IPS-NIHi7 (cell line): ENCODE measurements around the gene SESTD1.
"Not testable (repeated sequence)": the region's sequence is repeated elsewhere in the genome, so short reads cannot be mapped to it uniquely, and the experiment has no call there.

Experiments used
- DNase-seq: peaks from one replicate; pipeline ENCODE4 v3.0.0; 2012; ENCODE audit warnings: mixed read lengths; ENCODE audit errors: extremely low spot score

SESTD1 gene

GRCh38 chr2:179237209-179237946 is 27.3 kb downstream of the SESTD1 start:
- DNase-seq = no peak

- no peak for DNase-seq
Observed at GRCh38 chr2:179235463-179236108, 29.0 kb downstream of the SESTD1 start.

- DNase-seq = no peak
Observed at GRCh38 chr2:179234658-179235240, 29.9 kb downstream of the SESTD1 start.

GRCh38 chr2:179233626-179234430 is 30.8 kb downstream of the SESTD1 start:
- no peak for DNase-seq

GRCh38 chr2:179233083-179233490 is 31.5 kb downstream of the SESTD1 start:
- DNase-seq = no peak

- no peak for DNase-seq
Observed at GRCh38 chr2:179226961-179227259, 37.7 kb downstream of the SESTD1 start.

- DNase-seq = no peak
Observed at GRCh38 chr2:179226203-179226960, 38.2 kb downstream of the SESTD1 start.

GRCh38 chr2:179224361-179224760 is 40.3 kb downstream of the SESTD1 start:
- DNase-seq = no peak

GRCh38 chr2:179222076-179222475 is 42.6 kb downstream of the SESTD1 start:
- no peak for DNase-seq

GRCh38 chr2:179218848-179219594 is 45.6 kb downstream of the SESTD1 start:
- peak; percentile 77 for DNase-seq

GRCh38 chr2:179214671-179215070 is 50.0 kb downstream of the SESTD1 start:
- not testable (repeated sequence) for DNase-seq

- no peak for DNase-seq
Observed at GRCh38 chr2:179211355-179211754, 53.3 kb downstream of the SESTD1 start.

- DNase-seq = not testable (repeated sequence)
Observed at GRCh38 chr2:179208277-179208676, 56.4 kb downstream of the SESTD1 start.

GRCh38 chr2:179207047-179207446 is 57.6 kb downstream of the SESTD1 start:
- no peak for DNase-seq

- DNase-seq = no peak
Observed at GRCh38 chr2:179201869-179202268, 62.8 kb downstream of the SESTD1 start.

GRCh38 chr2:179195926-179196590 is 68.6 kb downstream of the SESTD1 start:
- DNase-seq = not testable (repeated sequence)

- DNase-seq = no peak
Observed at GRCh38 chr2:179195141-179195540, 69.5 kb downstream of the SESTD1 start.

- no peak for DNase-seq
Observed at GRCh38 chr2:179193759-179194394, 70.8 kb downstream of the SESTD1 start.

- DNase-seq = no peak
Observed at GRCh38 chr2:179191110-179191509, 73.5 kb downstream of the SESTD1 start.

- DNase-seq = no peak
Observed at GRCh38 chr2:179186126-179186525, 78.5 kb downstream of the SESTD1 start.
